Measurements from ENCODE around the gene SRR.

The SRR gene

GRCh38 chr17:2347805-2348685, 44.3 kb downstream of the SRR start:
- DNase-seq: no peak

DNA sequence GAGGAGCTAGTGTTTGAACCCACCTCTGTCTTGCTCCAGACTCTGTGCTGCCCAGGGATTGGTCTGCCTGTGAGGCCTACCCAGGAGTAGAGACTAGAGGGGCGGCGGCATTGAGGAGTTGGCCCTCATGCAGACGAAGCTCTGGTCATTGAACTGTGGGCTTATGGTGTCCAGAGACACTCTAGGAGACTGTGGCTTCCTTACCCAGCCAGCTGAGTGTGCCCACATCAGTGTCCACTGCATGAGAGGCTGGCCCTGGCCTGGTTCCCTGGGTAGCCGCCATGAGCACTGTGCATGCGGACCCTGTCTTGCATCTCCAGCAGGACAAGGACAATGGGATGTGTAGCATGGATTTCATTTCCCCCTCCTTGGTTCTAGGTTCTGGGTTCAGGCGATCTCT, 47.5 kb downstream of the SRR start:
- DNase-seq: no peak

DNA sequence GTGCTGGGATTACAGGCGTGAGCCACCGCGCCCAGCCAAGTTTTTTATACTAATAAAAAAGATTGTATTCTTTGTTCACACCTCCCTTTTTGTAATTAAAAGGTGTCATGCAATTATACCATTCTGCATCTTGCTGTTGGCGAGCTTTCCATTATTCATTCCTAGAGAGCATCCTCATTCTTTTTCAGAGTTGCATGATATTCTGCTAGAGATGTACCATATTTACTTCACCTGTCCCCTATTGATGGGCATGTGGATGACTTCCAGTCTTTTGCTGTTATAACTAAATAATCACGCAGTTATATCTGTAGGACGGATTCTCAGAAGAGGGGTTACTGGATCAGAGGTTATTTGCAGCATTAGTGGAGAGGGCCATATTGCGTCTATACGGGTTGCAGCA, 50.6 kb downstream of the SRR start:
- DNase-seq: no peak

DNA sequence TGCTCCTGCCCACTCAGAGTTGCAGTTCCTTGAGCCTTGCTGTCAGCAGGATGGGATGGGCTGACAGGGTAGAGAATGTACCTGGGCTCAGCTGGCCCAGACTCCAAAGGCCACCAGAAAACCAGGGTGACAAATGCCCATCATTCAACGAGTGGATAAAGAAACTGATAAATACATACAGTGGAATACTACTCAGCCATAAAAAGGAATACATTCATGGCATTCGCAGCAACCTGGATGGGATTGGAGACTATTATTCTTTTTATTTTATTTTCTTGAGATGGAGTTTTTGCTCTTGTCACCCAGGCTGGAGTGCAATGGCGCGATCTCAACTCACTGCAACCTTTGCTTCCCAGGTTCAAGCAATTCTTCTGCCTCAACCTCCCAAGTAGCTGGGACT, 53.5 kb downstream of the SRR start:
- DNase-seq: no peak

DNA sequence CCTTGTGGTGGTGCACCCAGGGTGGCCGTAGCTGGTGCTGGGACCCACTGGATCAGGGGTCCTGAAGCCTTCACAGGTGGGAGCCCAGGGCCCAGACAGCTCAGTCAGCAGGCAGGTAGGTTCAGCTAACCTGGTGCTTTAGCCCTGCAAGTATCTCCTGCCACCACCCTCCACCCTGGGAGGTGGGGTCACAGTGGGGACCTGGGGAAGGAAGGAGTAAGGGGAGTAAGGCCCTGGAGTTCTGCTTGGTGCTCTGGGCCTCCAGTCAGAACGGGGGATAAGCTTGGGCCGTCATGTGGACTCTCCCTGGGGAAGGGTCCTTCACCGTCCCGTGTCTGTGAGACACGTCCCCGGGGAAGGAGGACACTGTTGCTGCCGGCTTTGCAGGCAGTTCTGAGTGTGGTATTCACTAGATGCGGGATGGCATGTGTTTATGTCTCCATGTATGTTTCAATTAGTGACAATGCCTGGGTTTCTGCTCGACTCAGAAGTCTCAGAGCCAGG, 54.2 kb downstream of the SRR start:
- no peak for DNase-seq

GRCh38 chr17:2361010-2361760, 57.4 kb downstream of the SRR start:
- DNase-seq: no peak

DNA sequence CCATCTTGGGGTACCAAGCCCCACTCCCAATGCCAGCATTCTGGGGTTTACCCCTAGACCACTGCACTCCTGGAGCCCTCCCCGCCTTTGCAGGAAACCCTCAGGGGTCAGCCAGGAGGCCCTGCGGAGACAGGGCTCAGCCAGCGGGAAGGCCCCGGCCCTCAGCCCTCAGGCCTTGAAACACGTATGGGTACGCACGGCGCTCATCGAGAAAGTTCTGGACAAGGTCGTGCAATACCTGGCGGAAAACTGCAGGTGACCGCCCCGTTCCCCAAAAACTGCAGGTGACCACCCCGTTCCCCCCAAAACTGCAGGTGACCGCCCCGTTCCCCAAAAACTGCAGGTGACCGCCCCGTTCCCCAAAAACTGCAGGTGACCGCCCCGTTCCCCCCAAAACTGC, 58.3 kb downstream of the SRR start:
- DNase-seq: no peak

DNA sequence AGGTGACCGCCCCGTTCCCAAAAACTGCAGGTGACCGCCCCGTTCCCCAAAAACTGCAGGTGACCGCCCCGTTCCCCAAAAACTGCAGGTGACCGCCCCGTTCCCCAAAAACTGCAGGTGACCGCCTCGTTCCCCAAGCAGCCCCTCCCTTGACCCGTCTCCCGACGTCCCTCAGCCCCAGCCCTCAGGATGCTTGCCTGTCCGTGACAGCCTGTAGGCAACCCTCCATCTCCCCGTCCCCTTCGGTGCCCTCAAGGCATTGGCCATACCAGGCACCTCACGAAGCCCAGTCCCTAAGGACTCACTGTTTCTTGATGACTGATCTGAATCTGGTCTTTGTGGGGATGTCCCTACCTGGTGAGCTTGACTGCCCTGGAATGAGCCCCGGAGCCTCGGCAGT, 58.7 kb downstream of the SRR start:
- no peak for DNase-seq

DNA sequence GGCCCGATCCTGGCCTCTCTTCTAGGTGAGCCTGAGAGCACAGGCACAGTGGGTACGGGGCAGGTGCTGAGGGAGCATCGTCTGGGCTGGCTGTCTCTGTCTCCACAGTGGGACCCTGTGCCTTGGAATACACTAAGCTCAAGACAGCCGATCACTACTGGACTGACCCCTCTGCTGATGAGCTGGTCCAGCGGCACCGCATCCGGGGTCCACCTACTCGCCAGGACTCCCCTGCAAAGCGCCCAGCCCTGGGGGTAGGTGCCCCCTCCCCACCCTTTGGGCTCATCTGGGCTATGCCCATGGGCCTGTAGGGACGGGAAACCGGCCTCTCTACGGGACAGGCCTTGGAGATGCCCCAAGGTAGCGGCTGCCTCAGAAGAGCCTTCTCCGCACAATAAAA, 59.1 kb downstream of the SRR start:
- no peak for DNase-seq

DNA sequence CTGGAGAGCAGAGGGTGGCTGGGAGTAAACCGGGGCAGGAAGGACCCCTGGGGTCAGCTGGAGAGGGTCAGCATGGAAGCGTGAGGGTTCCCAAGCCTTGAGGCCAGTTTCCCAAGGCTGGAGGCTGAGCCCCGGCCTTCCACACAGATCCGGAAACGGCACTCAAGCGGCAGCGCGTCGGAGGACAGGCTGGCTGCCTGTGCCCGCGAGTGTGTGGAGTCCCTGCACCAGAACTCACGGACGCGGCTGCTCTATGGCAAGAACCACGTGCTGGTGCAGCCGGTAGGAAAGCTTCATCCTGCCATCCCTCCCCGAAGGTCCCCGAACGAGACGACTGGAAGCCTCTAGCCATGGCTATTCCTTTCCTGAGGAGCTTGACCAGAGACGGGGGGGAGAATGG, 59.6 kb downstream of the SRR start:
- DNase-seq: no peak

GRCh38 chr17:2363851-2364762, 60.4 kb downstream of the SRR start:
- DNase-seq: no peak

DNA sequence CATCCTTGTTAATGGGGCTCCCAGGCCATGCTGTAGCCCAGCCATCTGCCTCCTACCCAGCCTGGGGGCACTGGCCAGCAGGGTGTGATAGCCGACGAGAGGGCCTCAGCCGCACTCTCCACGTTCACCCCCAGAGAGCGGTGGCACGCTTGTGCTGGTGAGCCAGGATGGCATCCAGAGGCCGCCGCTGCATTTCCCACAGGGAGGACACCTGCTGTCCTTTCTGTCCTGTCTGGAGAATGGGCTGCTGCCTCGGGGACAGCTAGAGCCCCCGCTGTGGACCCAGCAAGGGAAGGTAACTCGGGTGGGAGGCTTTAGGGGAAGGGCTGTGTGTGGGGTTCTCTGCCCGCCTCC, 61.0 kb downstream of the SRR start:
- no peak for DNase-seq

GRCh38 chr17:2365132-2365531, 61.4 kb downstream of the SRR start:
- no peak for DNase-seq

GRCh38 chr17:2366747-2367494, 63.2 kb downstream of the SRR start:
- no peak for DNase-seq

DNA sequence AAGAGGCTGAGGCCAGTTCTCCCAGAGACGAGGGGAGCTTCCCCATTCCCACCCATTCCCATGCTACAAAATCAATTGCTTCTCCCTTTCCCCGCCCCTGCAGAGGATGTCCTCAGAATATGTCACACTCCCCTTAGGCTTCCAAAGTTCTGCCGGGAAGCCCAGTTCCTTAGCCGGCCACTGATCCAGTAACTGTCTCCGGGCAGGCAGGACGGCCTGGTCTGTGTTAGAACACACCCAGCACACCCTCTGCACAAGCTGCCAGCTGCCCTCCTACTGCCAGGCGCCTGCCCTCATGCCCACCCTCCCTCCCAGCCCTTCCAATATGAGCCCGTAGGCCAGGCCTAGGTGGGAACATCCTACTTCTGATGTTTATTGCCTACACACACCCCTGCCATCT, 64.6 kb downstream of the SRR start:
- DNase-seq: no peak

- DNase-seq: no peak
Measured at GRCh38 chr17:2369039-2369438, 65.3 kb downstream of the SRR start.

- DNase-seq: no peak
Measured at GRCh38 chr17:2369551-2370210, 65.9 kb downstream of the SRR start.

GRCh38 chr17:2370211-2370589, 66.5 kb downstream of the SRR start:
- DNase-seq: no peak

GRCh38 chr17:2371183-2372130, 67.7 kb downstream of the SRR start:
- DNase-seq: no peak

DNA sequence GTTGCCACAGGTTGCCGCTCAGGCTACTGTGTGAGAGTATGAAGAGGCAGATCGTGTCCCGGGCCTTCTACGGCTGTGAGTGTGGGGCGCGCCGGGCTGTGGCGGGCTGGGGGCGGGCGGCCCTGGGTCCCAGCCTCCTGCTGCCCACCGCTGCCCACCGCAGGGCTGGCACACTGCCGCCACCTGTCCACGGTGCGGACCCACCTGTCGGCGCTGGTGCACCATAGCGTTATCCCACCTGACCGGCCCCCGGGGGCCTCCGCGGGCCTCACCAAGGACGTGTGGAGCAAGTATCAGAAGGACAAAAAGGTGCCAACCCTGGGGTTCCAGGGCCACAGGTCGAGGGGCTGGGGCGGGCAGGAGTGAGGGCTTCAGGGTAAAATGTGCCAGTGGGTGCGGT, 68.4 kb downstream of the SRR start:
- no peak for DNase-seq

- DNase-seq: no peak
Measured at GRCh38 chr17:2372681-2373080, 68.9 kb downstream of the SRR start.

All from stimulated activated CD4-positive, alpha-beta T cell treated with anti-CD3 and anti-CD28 coated beads, Interleukin-4, amount 100 ng/mL, for 24 hours (primary cell).